T-helper 1 cell (primary cell): ENCODE measurements around the gene PEPD.
"Not testable (repeated sequence)": the region's sequence is repeated elsewhere in the genome, so short reads cannot be mapped to it uniquely, and the experiment has no call there.

Experiments
- DNase-seq, 5 donors: peaks; one replicate each; pipeline ENCODE4 v3.0.0-alpha.2; 2012 to 2020
- total RNA-seq, 4 donors: gene quantifications; one replicate each; lab custom pipeline; 2026; lab: John Stamatoyannopoulos, UW

The PEPD gene
- total RNA-seq: 19.8 to 26.0 (median 22.2) reads per million in 4 donors

DNA sequence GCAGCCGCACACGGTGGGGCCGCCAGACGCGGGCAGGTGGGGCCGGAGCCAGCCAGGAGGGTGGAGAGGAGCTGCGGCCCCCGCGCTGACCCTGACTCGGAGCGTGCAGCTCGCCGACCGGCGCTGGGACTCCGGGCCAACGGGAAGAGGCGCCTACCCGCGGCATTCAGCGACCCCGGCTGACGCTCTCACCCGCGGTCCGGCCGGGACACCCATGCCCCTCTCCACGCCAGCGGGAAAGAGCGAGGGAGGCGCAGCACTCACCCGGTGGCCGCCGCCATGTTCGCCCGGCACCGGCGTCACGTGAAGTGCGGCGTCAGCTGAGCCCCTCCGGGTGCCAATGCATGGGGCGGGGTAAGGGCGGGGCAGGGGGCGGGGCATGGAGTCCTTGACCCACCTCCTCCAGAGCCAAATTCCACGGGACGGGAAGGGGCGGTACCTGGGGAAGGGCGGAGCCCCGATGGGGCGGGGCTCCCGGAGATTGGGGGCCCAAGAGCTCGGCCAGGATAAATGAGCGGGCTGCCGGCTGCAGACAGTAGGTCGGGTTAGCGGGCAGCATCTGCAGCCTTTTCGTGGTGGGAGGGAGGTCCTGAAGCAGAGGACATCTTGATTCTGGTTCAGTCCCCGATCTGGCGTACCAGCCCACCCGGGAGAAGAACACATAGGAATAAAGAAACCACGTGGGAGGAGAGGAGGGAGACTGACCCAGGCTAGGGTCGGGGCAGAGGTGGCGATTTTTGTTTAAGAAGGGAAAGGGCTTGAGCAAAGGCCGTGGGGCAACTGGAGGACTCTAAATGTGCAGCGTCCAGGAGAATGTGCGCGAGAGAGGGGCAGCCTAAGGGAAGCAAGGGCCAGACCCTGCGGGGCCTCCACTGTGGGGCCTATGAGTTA lies at the start of gene PEPD:
TSS of gene PEPD (minus strand) at position 312 of the 891 bp plus-strand sequence. CDS start at position 281, 31 bp downstream.
- DNase-seq: peak; percentile 64 to 81 (median 69)

DNA sequence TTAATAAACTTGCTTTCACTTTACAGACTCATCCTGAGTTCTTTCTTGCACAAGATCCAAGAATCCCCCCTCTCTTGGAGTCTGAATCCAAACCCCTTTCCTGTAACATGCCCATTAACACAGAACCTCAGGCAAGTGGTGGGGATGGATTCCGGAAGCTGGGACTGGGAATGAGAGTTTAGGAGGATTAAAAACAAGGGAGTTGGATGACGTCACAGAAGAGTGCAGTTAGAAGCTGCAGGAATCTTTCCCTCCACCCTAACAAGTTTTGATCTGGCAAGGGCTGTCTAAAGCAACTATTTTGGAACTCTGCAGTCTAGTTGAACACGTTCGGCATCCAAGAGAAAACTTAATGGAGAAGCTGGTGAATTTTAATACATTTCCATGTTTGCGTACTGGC lies 48.2 kb upstream of the PEPD start:
- DNase-seq: no peak

DNA sequence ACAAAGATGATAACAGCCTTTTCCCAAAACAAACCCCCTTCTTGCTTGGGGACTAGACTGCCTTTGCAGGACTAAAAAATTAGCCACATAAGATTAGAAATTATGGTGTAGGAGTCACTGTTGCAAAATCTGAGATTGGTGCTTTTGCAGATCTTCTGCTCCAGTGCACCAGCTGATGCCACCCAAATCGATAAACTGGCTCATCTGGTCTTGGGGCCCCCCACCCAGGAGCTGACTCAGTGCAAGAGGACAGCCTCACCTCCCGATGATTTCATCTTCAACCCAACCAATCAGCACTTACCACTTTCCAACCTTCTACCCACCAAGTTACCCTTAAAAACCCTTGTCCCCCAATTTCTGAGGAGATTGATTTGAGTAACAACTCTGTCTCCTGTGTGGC lies 47.1 kb upstream of the PEPD start:
- DNase-seq: no peak

DNA sequence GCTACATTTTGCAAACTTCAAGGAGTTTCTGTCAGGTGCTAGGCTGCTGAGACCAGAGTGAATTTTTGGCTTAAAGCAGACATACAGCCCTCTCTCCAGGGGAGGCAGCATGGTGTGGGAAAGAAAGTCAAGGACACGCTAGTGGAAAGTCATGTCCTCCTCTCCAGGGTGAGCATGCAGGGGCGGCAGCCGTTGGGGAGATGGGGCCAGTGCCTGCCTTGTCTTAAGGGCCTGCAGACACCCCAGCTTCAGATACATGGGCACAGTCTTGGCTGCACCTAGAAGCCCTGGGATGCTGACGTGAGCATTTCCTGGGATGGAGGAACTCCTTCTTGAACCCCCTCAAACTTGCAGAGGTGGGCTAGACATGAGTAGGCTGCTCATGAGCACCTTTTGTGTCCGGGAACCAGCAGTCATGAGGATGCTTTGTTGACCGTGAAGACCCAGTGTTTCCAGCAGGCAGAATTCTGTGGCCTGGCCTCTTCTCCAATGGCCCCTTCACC lies 43.3 kb upstream of the PEPD start:
- DNase-seq: no peak

GRCh38 chr19:33562636-33563035 lies 41.0 kb upstream of the PEPD start:
- DNase-seq: no peak

GRCh38 chr19:33561666-33562065 lies 40.1 kb upstream of the PEPD start:
- not testable (repeated sequence) for DNase-seq

- no peak for DNase-seq
These were observed 39.7 kb upstream of the PEPD start for GRCh38 chr19:33561261-33561660.

DNA sequence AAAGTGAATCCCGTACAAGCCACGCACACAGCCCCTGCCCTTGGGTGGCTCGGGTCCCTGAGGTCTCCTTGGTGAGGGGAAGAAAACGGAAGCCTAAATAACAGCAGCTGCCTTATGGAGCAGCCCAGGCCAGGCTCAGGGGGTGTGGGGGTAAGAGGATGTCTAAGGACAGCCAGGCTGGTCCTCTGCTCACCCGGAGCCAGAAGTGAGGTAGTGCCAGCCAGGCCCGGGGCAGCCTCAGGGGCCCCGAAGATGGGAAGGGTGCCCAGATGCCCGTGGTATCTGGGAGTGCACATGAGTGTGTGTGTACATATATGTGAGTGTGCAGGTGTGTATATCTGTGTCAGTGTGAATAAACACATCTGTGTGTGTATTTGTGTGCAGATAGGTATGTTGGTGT lies 38.4 kb upstream of the PEPD start:
- no peak for DNase-seq

GRCh38 chr19:33558856-33559255 lies 37.3 kb upstream of the PEPD start:
- no peak for DNase-seq

DNA sequence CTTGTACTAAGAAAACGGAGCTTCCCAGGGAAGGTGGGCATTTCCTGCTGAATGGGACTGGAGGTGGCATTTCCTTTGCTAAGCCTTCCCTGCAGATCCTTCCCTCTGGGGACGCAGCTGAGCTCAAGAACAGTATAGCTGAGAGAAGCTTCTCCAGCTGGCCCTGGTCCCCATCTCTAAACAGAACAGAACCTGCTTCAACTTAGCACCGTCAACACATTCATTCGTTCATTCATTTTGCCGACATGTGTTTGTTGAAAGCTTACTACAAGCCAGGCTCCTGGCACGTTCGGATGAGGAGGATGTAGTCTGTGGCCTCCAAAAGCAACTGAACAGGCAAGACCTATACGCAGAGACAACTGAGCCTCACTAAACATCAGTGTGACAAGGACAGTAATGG lies 36.6 kb upstream of the PEPD start:
- no peak for DNase-seq

DNA sequence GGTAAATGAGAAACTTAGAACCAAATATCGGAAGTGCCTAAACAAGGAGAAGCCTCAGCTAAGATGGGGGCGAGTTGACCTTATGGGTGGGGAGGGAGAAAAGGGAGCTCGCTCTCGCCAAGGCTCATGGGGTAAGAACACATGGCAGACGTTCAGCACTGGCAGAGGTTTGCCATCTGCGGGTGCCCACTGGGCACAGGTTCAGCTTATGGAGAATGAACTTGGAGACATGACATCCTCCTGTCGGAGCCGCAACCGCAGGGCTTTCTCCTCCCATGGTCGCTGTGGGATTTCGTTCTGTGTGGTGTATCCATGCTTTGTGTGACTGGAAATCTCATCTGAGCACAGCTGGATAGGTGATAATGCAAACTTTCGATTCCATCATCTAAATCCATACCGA lies 36.1 kb upstream of the PEPD start:
- DNase-seq: no peak

GRCh38 chr19:33557196-33557595 lies 35.6 kb upstream of the PEPD start:
- no peak for DNase-seq

DNA sequence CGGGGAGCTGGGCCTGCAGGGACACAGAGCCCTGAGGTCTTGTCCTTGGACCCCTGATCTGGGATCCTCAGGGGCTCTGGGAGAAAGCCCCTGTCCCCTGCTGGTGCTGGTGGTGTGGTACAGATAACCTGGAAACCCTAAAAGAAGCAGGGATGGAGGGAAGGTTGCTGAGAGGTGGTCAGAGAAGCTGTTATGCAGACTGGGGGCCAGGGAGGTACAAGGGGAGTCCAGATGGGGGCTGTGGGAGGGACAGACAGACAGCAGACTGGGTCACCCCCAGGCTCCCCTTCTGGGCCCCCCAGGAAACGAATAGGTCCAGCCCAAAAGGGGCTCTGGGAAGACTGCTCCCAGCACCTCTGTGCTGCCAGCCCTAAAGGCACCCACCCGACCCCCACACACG lies 34.7 kb upstream of the PEPD start:
- DNase-seq: no peak

GRCh38 chr19:33555726-33556125 lies 34.1 kb upstream of the PEPD start:
- not testable (repeated sequence) for DNase-seq

GRCh38 chr19:33554821-33555220 lies 33.2 kb upstream of the PEPD start:
- DNase-seq: no peak

GRCh38 chr19:33554391-33554790 lies 32.8 kb upstream of the PEPD start:
- DNase-seq: no peak

DNA sequence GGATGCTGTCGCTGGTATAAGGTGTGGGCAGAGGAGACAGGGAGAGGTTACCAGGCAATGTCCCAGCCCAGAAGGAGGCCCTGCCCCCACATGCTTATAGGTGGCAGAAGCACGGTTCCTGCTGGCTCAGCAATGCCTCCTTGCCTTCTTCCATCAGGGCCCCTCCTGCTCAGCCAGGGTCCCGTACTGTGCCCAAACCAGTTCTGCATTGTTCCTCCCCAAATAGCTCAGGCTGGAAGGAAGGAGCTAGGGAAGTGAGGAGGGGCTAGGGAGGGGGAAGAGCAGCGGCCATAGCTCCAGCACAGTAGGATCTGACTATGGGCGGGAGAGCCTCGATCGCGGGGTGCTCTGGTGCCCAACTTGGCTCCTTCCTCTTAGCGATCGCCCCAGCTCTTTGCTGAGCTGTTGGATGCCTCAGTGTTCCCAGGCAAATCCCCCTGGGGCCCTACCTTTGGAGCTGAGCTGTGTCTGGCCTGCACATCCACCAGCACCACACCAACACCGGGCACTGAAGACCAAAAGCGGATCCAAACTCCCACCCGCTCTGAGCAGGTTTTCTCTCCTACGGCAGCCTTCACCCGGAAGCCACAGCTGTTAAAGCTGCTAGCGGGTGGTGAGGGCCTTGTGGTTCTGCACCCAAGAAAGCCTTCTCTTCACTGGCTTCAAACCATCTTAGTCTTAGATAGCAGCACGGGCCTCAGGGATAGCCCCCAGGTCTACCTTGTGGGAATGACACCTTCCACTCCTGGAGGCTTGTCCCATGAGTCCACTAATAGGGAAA lies 32.1 kb upstream of the PEPD start:
- DNase-seq: no peak

- no peak for DNase-seq
These were observed 31.3 kb upstream of the PEPD start for GRCh38 chr19:33552928-33553279.

DNA sequence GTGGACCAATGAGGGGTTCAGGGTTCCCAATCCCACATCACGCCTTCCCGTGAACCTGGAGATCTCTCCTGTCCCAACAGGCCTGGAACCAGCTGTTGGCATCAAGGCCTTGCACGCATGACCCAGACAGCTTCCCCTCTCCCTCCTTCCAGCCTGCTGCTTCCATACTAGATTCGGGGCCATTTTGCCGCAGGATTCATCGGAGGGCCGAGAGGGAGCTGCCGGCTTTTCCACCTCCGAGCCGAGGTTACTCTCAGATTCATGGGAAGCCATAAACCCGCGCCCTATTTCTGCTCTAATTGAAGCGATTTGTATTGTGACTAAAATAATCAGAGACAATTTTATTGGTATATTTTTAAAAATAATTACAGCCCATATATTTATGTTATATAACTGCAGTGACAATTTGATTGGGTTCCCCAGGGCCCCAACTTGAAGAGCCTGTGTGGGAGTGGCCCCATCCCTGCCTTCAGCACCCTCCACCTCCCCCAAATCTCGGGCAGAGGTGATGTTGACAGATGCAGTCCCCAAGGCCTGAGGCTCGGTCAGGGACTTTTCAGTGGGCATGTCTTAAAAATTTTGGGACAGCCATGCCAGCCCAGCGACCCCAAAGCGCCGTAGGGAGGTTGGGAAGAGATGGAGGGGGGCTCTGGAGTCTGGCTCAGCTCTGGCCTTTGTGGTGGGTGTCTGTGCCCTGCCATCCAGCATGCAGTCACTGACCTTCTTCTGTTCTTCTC lies 30.8 kb upstream of the PEPD start:
- DNase-seq: no peak

GRCh38 chr19:33551676-33552075 lies 30.1 kb upstream of the PEPD start:
- DNase-seq: no peak

DNA sequence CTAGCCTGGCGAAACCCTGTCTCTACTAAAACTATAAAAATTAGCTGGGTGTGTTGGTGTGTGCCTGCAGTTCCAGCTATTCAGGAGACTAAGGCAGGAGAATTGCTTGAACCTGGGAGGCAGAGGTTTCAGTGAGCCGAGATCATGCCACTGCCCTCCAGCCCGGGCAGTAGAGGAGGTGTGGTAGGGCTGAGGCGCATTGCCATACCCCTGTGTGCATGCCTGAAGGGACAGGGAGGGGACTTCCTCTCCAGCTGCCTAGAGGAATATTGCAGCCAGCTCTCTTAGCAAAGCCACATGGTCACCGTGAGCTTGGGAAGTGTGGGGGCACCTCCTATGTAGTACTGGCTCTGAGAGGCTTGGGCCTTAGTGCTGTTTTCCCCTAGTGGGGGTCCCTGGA lies 29.2 kb upstream of the PEPD start:
- no peak for DNase-seq

DNA sequence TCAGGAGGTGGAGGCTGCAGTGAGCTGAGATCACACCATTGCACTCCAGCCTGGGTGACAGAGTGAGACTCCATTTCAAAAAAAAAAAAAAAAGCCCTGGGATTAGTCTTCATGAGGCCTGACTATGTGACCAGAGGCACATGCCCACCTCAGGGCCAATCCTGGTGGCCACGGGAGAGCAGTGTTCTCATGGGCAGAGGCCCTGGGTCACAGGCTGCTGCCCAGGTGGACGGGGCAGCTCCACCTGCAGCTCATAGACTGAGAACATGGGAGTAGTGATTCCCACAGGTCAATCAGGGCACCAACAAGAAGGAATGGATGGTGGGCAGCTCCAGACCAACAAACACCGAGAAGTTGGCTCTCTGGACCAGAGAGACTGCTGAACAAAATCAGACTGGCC lies 26.1 kb upstream of the PEPD start:
- no peak for DNase-seq

DNA sequence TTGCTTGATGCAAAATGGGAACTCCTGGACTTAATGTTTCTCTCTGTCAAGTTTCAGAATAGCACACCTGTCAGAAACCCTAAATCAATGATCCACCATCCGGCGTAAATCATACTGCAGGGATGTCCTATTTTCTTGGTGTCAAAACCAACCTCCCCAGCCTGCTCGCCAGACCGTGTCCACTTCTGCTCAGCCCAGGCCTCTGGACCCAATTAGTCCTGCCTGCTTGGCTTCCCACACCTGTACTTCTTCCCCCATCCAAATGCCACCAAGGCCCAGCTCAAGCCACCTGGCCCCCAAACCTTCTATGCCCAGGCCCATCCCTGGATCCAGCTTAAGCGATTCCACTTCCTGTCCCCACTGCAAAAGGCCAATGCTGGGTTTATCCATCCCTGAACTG lies 25.1 kb upstream of the PEPD start:
- no peak for DNase-seq
